B cell (primary cell): Measurements from ENCODE around the gene ASIC1. TPM values are rescaled to one million over a fixed set of nuclear protein-coding genes. Genes with fewer than 3 reads are reported as not detected.
A peak's percentile ranks its signal among the peaks of the same experiment; 100 is the strongest.

Experiments
- ATAC-seq: fragments of 200-7000 bp; cut with Tn5 transposase; one replicate; pipeline ENCODE4 v1.10.0; 2021; ENCODE audit warnings: low read depth, mild to moderate bottlenecking, moderate number of reproducible peaks, moderate library complexity
- CTCF ChIA-PET: fragments of 350-600 bp; sonication (Branson Sonifier 250); formaldehyde crosslinking; loops from one replicate; lab custom pipeline; 2021; ENCODE audit warnings: antibody characterized with exemption, inconsistent platforms; lab: Charles Lee
- POLR2A ChIA-PET: fragments of 350-600 bp; sonication (Branson Sonifier 250); formaldehyde crosslinking; loops from one replicate; lab custom pipeline; 2021; ENCODE audit warnings: antibody characterized with exemption; lab: Charles Lee
- DNase-seq: peaks from one replicate; pipeline ENCODE4 v3.0.0; 2013
- H2AFZ ChIP-seq: 2 replicates; pipeline ENCODE4 v1.6.1; 2012; ENCODE audit warnings: mild to moderate bottlenecking, low read depth, low read length; ENCODE audit not compliant: insufficient read depth, poor library complexity, severe bottlenecking
- H3K27ac ChIP-seq, 2 donors: 1 replicate in 1 of 2; 2 replicates in 1 of 2; pipeline ENCODE4 v1.5.1; 2012 to 2013; ENCODE audit warnings: low read length in 2 of 2, mild to moderate bottlenecking in 2 of 2, moderate library complexity in 1 of 2
- H3K27me3 ChIP-seq, 4 experiments: fragments of 200-600 bp in 1 of 4; sonication (generic) in 1 of 4; replicated peaks in 1 of 4; 1 replicate in 2 of 4; 2 replicates in 2 of 4; pipeline versions ENCODE4 v1.6.1 to v1.7.0; 2013 to 2016; ENCODE audit warnings: low read length in 3 of 4, mild to moderate bottlenecking in 2 of 4, mixed read lengths in 1 of 4, moderate library complexity in 1 of 4; ENCODE audit not compliant: insufficient read depth in 4 of 4, control insufficient read depth in 3 of 4; ENCODE audit errors: control extremely low read depth in 1 of 4
- H3K36me3 ChIP-seq, 2 experiments: replicated peaks in 1 of 2; 1 replicate in 1 of 2; 2 replicates in 1 of 2; pipeline versions ENCODE4 v1.6.1 to v1.7.1; 2013; ENCODE audit warnings: low read length in 1 of 2; ENCODE audit not compliant: insufficient read depth in 2 of 2, control insufficient read depth in 1 of 2; ENCODE audit errors: control extremely low read depth in 1 of 2, extremely low read depth in 1 of 2
- H3K4me1 ChIP-seq, 2 donors: fragments of 200-600 bp in 1 of 2; sonication (generic) in 1 of 2; 1 replicate in 1 of 2; 2 replicates in 1 of 2; pipeline versions ENCODE4 v1.5.1 to v1.6.1; 2013 to 2017; ENCODE audit warnings: low read length in 2 of 2; ENCODE audit not compliant: control insufficient read depth in 2 of 2, insufficient read depth in 2 of 2
- H3K4me2 ChIP-seq: replicated peaks from 2 replicates; pipeline ENCODE3; 2012; ENCODE audit warnings: mild to moderate bottlenecking, low read depth, low read length; ENCODE audit not compliant: poor library complexity, severe bottlenecking
- H3K4me3 ChIP-seq, 5 experiments: fragments of 200-600 bp in 1 of 5; sonication (generic) in 1 of 5; 1 replicate in 3 of 5; 2 replicates in 2 of 5; pipeline versions ENCODE4 v1.5.1 to v1.7.0; 2011 to 2016; ENCODE audit warnings: low read length in 4 of 5, mild to moderate bottlenecking in 4 of 5, low read depth in 2 of 5, control low read depth in 1 of 5, moderate library complexity in 1 of 5; ENCODE audit not compliant: insufficient read depth in 1 of 5; ENCODE audit errors: control extremely low read depth in 1 of 5, extremely low read depth in 1 of 5
- H3K79me2 ChIP-seq: fragments of 200-600 bp; sonication (generic); one replicate; pipeline ENCODE4 v1.6.0; 2016; ENCODE audit warnings: low read length; ENCODE audit not compliant: control insufficient read depth, insufficient read depth
- H3K9ac ChIP-seq: fragments of 200-600 bp; sonication (generic); 2 replicates; pipeline ENCODE4 v1.6.1; 2017; ENCODE audit warnings: mild to moderate bottlenecking, low read length, moderate library complexity
- H3K9me3 ChIP-seq, 3 donors: one replicate each; pipeline versions ENCODE4 v1.6.1 to v1.7.1; 2013; ENCODE audit warnings: low read length in 2 of 3; ENCODE audit not compliant: control insufficient read depth in 2 of 3, insufficient read depth in 1 of 3; ENCODE audit errors: control extremely low read depth in 1 of 3
- H4K20me1 ChIP-seq: 2 replicates; pipeline ENCODE4 v1.6.0; 2012; ENCODE audit warnings: mild to moderate bottlenecking, low read length; ENCODE audit not compliant: insufficient read depth, control insufficient read depth, poor library complexity, severe bottlenecking
- H3K27ac Mint-ChIP-seq: one replicate; pipeline ENCODE4 v1.8.0; 2021; ENCODE audit warnings: mixed read lengths
- H3K27me3 Mint-ChIP-seq: one replicate; pipeline ENCODE4 v1.8.0; 2021; ENCODE audit warnings: mixed read lengths
- H3K4me1 Mint-ChIP-seq: one replicate; pipeline ENCODE4 v1.8.0; 2021; ENCODE audit warnings: mixed read lengths
- H3K4me3 Mint-ChIP-seq: one replicate; pipeline ENCODE4 v1.8.0; 2021; ENCODE audit warnings: mixed read lengths
- H3K9me3 Mint-ChIP-seq: one replicate; pipeline ENCODE4 v1.8.0; 2022; ENCODE audit warnings: mixed read lengths; ENCODE audit not compliant: insufficient read depth
- EZH2 ChIP-seq: IDR thresholded peaks from 2 replicates; pipeline ENCODE4 v1.6.1; 2012; ENCODE audit warnings: borderline replicate concordance, low read depth, mild to moderate bottlenecking, moderate library complexity, low read length; ENCODE audit not compliant: insufficient read depth, poor library complexity, severe bottlenecking
- WGBS: methylation state at CpG from one replicate; pipeline ENCODE4 v1.1.5; 2013; ENCODE audit warnings: missing lambda C conversion rate; ENCODE audit not compliant: insufficient coverage; 5-methylcytosine and 5-hydroxymethylcytosine counted together
- intact Hi-C: fragments of 100-400 bp; cut with micrococcal nuclease; formaldehyde crosslinking; loops from one replicate; pipeline ENCODE4 v1.10.0; 2022
- polyA plus RNA-seq: library from polyadenylated mRNA; depleted of rRNA; stranded (reverse); fragments of >200 nt; gene quantifications from 2 replicates; pipeline ENCODE4 v1.2.3, GENCODE V29; 2012
- total RNA-seq, 2 donors: library from RNA; stranded (reverse); fragments of 120-200 nt in 1 of 2; gene quantifications; 1 replicate in 1 of 2; 2 replicates in 1 of 2; pipeline versions ENCODE4 v1.2.3 to v1.2.4, GENCODE V29; 2013 to 2022
- TF ChIP-seq, protein P1 (sequence below): fragments of 200-600 bp; IDR thresholded peaks from one replicate; pipeline ENCODE4 v1.8.0; 2022; ENCODE audit warnings: antibody characterized with exemption, mild to moderate bottlenecking

Gene ASIC1
- total and polyA plus RNA-seq, 2 donors (not counting 1 experiment from before 2014, with no cell fraction given) = not detected

DNA sequence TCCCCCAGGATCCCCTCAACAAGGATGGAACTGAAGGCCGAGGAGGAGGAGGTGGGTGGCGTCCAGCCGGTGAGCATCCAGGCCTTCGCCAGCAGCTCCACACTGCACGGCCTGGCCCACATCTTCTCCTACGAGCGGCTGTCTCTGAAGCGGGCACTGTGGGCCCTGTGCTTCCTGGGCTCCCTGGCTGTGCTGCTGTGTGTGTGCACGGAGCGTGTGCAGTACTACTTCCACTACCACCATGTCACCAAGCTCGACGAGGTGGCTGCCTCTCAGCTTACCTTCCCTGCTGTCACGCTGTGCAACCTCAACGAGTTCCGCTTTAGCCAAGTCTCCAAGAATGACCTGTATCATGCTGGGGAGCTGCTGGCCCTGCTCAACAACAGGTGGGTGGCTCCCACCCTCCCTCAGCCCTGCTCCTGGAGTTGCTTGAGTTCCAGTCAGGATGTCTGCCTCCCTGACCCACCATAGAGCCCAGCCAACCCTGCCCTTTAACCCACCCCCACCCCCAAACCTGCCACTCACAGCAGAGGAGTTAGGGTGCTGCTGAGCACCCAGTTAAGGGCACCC, 1.4 kb downstream of the ASIC1 start:
- TF ChIP-seq, protein P1, sequence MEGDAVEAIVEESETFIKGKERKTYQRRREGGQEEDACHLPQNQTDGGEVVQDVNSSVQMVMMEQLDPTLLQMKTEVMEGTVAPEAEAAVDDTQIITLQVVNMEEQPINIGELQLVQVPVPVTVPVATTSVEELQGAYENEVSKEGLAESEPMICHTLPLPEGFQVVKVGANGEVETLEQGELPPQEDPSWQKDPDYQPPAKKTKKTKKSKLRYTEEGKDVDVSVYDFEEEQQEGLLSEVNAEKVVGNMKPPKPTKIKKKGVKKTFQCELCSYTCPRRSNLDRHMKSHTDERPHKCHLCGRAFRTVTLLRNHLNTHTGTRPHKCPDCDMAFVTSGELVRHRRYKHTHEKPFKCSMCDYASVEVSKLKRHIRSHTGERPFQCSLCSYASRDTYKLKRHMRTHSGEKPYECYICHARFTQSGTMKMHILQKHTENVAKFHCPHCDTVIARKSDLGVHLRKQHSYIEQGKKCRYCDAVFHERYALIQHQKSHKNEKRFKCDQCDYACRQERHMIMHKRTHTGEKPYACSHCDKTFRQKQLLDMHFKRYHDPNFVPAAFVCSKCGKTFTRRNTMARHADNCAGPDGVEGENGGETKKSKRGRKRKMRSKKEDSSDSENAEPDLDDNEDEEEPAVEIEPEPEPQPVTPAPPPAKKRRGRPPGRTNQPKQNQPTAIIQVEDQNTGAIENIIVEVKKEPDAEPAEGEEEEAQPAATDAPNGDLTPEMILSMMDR = no peak
- ATAC-seq (no peak), DNase-seq (no peak)
- Histone ChIP-seq H3K4me1 (peaks cover 22 to 23% of the 10 kb centered on the region in 2 donors), H3K4me2 (no peak overlapping the region), H3K27ac (no peak overlapping the region), H3K9me3 (peaks cover 0 to 4% (median 0%) of the 10 kb centered on the region in 3 donors), H3K4me3 (no peak overlapping the region), H3K27me3 (peaks cover 0 to 50% (median 16%) of the 10 kb centered on the region in 4 experiments), H3K9ac (no peak overlapping the region), H3K79me2 (no peaks in the 10 kb centered on the region), H4K20me1 (no peaks in the 10 kb centered on the region), H3K36me3 (no peaks in the 10 kb centered on the region), H2AFZ (no peak overlapping the region)
- CTCF ChIA-PET = interaction anchor here (0.6 to 4.2 kb wide), 5 partner anchors 12 to 117 kb away, joined by 3 to 23 read pairs (median 3); partner anchors contain the start of gene SMARCD1
- no peaks in the 10 kb centered on the region for H3K9me3 Mint-ChIP-seq
- WGBS = 94% methylated on average over 15 of the region's 15 CpGs
- H3K4me3 Mint-ChIP-seq = peak overlapping the region; percentile 70
- intact Hi-C loops = loop anchor here (5.0 kb wide), 1 partner anchor 192 kb away; no protein-coding TSS in a partner anchor
- POLR2A ChIA-PET = no interaction called here
- H3K4me1 Mint-ChIP-seq = peaks cover 19% of the 10 kb centered on the region
- no peak overlapping the region for H3K27ac Mint-ChIP-seq
- H3K27me3 Mint-ChIP-seq = peaks cover 57% of the 10 kb centered on the region

DNA sequence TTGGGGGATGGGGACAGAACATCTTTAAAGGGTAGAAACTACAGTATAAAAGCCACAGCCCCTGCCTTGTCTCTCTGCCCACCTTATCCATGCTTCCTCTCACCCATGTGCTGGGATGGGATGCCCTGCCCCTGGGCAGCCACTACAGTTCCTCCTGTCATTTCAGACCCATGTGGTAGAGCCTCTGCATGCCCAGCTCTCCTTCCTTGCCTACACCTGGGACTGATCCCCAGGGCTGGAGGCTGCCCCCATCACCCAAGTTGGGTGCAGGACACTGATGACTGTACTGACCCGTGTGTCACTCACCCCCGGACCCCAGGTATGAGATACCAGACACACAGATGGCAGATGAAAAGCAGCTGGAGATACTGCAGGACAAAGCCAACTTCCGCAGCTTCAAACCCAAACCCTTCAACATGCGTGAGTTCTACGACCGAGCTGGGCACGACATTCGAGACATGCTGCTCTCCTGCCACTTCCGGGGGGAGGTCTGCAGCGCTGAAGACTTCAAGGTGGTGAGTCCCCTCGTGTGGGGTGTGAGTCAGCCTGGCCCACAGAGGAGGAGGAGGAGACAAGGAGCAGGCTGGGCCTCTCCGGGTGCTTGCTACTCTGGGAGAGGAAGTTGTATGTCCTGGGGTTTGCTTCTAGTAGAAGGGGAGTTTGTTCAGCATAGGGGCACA, 2.2 kb downstream of the ASIC1 start:
- WGBS = 38% methylated on average over 11 of the region's 12 CpGs
- peaks cover 0 to 52% (median 16%) of the 10 kb centered on the region in 4 experiments for H3K27me3 ChIP-seq
- ATAC-seq (no peak), DNase-seq (no peak)
- H3K36me3 ChIP-seq = no peaks in the 10 kb centered on the region
- no peak overlapping the region for H3K4me2 ChIP-seq
- H3K4me3 ChIP-seq = no peak overlapping the region
- Mint-ChIP-seq H3K4me1 (peaks cover 19% of the 10 kb centered on the region), H3K4me3 (no peak overlapping the region), H3K9me3 (no peaks in the 10 kb centered on the region), H3K27ac (no peak overlapping the region), H3K27me3 (peaks cover 59% of the 10 kb centered on the region)
- H2AFZ ChIP-seq = peak overlapping the region; percentile 4
- ChIA-PET CTCF (interaction anchor here (1.0 to 4.2 kb wide), 6 partner anchors 11 to 93 kb away, joined by 3 to 23 read pairs (median 8); partner anchors contain the start of gene SMARCD1), POLR2A (no interaction called here)
- H4K20me1 ChIP-seq = no peaks in the 10 kb centered on the region
- no peaks in the 10 kb centered on the region for H3K79me2 ChIP-seq
- peaks cover 22 to 23% of the 10 kb centered on the region in 2 donors for H3K4me1 ChIP-seq
- TF ChIP-seq EZH2 = no peak
- TF ChIP-seq, protein P1 = no peak
- no peak overlapping the region for H3K27ac ChIP-seq
- intact Hi-C loops = loop anchor here (5.0 kb wide), 1 partner anchor 192 kb away; no protein-coding TSS in a partner anchor
- H3K9ac ChIP-seq = no peak overlapping the region
- H3K9me3 ChIP-seq = peaks cover 0 to 4% (median 0%) of the 10 kb centered on the region in 3 donors
